Ramos (cell line): ENCODE results near the gene CCNA1.

Experiments
- in situ Hi-C: fragments of 300-500 bp; cut with MboI; formaldehyde crosslinking; loops from one replicate; pipeline ENCODE4 v1.14.3; 2022; ENCODE audit warnings: low sequenced_read_pairs; ENCODE audit not compliant: unreplicated experiment

Gene CCNA1

DNA sequence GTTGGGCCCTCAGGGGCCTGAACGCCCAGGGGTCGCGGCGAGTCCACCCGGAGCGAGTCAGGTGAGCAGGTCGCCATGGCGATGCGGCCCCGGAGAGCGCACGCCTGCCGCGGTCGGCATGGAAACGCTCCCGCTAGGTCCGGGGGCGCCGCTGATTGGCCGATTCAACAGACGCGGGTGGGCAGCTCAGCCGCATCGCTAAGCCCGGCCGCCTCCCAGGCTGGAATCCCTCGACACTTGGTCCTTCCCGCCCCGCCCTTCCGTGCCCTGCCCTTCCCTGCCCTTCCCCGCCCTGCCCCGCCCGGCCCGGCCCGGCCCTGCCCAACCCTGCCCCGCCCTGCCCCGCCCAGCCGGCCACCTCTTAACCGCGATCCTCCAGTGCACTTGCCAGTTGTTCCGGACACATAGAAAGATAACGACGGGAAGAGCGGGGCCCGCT is at the start of gene CCNA1:
CCNA1 (plus strand) TSS at position 390 of the 439 bp plus-strand sequence. CDS start 562 bp downstream, outside the sequence.
- in situ Hi-C loops: no loop called here

DNA sequence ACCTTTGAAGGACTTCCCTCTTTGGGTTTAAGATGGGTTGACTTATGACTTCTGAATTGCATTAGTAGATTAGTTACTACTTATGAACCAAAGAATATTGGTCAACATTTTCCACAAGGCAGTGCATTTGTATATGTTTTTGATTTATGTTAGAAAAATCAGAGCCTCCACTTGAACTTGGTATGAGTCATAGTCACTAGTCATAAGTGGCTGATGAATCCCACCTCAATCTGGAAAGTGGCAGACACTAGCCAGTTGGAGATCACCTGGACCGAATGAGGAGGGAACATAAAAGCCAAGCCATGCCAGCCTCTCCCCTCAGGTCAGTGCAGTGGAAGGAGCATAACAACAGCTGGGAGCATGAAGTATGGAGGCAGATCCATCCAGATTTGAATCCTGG is 46.8 kb upstream of the CCNA1 start:
- in situ Hi-C loops: no loop called here

DNA sequence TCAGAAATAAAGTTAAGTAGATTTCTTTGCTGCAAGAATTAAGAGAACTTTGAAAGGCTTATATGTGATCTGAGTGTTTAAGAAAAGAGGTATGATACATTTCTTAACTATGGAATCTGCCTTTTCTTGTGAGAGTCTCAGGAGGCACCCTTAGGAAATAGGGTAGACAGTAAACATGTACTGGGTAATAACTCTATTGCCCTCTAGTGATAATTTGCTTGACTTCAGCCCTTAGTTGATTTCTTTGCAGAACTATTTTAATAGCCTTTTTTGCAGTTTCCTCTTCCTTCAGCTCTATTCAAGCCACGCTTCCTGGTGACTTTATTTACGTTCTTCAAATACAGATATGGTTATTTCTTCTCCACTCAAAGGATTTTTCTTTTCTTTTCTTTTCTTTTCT is 37.0 kb upstream of the CCNA1 start:
- in situ Hi-C loops: no loop called here

DNA sequence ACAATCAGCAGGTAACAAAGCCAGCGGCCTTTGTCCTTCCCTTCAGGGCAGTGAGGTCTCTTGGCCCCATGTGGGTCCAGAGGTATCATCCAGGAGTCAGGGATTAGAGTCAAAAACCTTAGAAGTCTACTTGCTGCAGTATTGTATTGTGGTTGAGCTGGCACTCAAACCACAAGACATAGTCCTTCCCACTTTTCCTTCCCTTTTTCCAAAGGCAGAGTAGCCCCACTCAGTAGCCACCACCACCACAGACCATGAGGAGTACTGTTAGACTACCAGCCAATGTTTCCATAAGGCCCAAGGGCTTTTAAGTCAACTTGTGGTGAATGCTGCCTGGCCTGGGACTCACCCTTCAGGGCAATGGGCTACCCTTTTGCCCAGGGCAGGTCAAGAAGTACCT is 27.1 kb upstream of the CCNA1 start:
- in situ Hi-C loops: no loop called here

DNA sequence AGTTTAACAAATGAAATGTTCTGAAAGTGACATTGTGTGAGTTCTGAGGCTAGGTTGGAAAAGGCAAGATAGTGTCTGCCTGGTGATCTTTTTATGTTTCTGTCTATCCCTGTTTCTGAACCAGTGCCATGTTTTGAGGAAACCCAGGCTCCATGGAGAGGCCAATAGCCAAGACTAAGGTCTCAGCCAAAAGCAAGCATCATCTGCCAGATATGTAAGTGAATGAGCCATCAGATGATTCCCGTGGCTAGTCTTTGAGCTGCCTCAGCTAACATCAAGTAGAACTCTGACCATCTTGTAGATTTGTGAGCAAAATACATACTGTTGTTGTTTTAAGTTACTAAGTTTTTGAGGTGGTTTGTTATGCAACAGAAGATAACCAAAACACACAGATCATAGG is 19.6 kb upstream of the CCNA1 start:
- in situ Hi-C loops: no loop called here

DNA sequence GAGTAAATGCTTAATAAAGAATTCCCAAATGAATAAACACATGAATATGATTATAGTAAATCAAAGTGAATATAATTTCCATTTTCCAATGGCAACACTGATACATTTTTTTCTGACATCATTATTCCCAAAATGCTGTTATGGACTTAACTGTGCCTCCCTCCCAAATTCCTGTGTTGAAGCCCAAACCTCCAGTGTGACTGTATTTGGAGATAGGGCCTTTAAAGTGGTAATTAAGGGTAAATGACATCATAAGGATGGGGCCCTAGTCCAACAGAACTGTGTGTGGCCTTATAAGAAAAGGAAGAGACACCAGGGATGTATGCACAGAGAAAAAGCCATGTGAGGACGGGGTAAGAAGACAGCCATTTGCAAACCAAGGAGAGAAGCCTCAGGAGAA is 19.1 kb upstream of the CCNA1 start:
- in situ Hi-C loops: no loop called here

DNA sequence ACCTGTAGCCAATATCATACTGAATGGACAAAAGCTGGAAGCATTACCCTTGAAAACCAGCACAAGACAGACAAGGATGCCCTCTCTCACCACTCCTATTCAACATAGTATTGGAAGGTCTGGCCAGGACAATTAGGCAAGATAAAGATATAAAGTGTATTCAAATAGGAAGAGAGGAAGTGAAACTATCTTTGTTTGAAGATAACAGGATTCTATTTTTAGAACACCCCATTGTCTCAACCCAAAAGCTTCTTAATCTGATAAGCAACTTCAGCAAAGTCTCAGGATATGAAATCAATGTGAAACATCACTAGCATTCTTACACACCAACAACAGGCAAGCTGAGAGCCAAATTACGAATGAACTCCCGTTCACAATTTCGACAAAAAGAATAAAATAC is 17.8 kb upstream of the CCNA1 start:
- in situ Hi-C loops: no loop called here

DNA sequence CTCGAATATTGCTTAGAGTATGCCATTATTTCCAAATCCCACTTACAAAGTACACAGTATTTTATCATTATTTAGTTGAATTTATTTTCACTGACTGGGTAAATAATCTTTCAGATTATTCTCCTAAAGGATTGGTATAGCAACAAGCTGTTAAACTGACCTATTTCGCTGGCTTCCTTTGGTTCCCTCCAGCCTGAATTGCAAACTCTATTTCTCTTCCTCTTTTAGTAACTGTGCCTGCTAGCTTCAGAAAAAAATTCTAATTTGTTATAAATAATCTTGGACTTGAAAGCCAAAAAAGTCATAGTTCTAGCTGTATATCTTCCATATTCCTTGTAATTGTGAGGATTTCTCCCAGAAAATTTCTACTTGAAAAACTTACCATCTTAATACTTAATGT is 15.0 kb upstream of the CCNA1 start:
- in situ Hi-C loops: no loop called here

DNA sequence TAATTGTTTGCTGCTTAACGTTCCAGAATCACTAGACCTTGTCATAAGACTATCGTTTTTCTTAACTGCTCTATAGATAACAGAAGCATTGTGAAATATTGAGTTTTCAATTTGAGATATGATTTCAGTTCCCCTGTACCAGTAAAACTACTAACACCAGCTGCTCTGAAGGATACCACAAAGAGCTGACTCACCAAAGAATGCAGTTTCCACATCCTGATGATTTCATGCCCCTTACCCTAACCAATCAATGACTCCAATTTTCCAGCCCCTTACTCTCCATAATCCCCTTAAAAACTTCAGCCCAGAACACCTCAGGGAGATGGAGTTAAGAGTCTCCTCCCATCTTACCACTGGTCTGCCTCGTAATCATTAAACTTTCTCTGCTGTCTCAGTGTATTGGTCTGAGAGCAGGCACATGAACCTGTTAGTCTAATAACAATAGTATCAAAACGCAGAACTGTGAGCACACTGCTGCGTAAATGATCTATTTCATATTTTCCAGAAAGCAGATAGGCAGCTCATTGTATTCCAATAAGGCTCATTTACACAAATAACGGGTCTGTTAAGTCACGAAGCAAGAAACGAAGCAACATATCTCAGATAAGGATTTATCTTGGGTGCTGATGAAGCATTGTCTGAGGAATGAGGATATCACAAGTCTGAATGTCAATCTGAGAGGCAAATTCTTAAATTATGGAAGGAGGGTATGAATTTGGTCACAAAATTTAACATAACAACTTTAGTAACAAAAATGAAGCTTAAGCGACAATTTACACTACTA is 14.1 kb upstream of the CCNA1 start:
- in situ Hi-C loops: no loop called here

DNA sequence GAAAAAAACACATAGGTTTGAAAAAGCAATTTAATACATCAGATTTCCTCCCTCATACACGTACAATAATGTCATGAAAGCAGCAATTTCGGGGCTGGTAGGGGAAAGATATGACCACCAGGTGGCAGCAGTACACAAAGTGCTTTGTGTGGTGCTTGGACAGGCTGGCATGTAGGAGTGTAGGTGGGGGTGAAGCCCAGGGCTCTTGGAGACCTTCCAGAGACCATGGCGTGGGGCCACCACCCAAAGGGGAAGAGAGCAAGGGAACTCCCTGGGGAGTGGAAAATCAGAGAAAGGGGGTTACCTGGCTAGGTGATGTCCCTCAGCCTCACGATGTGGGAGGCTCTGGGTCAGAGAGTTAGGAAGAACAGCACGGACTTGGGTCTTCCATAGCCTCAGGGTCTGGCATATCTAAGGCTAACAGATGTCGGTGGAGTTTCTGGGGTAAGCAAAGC is 11.8 kb upstream of the CCNA1 start:
- in situ Hi-C loops: no loop called here

DNA sequence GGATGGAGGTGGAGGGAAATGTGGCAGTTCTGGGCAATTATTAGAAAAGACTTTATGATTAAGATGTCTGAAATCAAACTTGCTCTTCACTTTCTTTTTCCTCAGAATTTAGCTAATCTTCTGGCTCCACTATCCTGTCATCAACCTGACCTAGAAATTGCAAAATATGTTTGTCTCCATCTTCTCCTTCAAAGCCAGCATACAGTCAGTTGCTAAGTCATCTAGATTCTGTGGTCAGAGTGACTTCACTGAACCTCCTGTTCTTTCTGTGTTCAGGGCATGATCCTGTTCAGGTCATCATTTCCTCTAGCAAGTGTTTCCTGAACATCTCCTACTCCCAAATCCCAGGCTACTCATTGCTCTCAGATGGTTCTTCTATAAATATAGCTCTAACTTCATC is 10.8 kb upstream of the CCNA1 start:
- in situ Hi-C loops: no loop called here

DNA sequence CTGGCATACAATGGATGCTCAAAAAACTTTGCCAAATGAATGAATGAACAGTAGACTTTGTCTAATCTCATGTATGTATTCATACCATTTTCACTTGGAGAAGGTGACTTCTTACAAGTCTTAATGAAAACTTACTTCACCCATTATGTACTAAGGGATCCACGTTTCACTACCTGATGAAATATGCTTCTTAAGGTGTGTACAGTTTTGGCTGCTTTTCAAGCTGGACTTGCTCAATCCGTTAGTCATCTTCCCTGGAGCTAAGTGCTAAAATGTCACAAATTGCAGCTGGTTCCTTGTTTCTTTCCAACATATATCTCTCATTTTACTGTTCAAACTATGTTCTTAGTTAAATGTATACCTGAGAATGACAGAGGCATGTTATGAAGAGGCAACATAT is 4.2 kb upstream of the CCNA1 start:
- in situ Hi-C loops: no loop called here

DNA sequence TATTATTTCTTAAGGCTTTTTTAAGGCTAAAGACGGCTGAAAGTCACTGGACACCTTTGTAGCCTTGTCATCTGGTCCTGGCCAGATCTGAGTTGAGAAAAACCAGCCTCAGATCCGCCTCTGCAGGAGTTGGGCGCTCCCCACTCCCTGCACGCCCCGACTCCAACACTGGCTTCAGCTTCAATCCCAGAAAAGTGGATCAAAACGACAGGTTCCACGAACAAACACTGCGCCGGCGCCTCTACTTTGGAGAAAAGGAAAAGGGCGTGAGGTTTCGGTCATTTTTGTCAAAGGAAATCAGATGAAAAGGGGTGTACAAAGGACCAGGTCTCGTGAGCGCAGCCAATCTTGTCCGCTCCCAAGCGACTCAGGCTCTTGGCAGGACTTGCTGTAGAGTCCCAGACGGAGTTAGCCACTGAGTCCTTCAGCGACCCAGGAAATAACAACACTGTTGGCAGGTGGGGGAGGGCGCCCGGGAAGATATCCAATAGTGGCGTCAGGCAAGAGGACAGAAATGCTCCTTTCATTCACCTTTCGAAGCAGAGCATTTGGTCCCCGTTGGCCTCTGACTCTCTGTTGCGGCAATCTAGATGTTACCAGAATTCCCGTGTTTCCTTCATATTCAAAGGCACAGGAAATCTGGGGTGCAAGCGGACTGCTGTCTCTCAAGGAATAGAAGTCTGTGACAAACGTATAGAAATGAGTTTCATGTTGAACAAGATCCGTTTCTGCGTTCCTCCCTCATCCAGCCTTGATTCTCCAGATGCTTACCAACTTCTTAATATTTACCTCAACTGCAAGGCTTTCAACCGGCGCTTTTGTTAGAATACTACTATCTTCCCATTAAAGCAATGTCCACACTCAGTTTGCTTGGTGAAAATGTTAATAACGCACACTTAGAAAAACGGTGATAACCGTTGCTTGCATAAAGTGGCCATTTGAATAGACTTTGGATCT is 1.8 kb upstream of the CCNA1 start:
- in situ Hi-C loops: no loop called here

DNA sequence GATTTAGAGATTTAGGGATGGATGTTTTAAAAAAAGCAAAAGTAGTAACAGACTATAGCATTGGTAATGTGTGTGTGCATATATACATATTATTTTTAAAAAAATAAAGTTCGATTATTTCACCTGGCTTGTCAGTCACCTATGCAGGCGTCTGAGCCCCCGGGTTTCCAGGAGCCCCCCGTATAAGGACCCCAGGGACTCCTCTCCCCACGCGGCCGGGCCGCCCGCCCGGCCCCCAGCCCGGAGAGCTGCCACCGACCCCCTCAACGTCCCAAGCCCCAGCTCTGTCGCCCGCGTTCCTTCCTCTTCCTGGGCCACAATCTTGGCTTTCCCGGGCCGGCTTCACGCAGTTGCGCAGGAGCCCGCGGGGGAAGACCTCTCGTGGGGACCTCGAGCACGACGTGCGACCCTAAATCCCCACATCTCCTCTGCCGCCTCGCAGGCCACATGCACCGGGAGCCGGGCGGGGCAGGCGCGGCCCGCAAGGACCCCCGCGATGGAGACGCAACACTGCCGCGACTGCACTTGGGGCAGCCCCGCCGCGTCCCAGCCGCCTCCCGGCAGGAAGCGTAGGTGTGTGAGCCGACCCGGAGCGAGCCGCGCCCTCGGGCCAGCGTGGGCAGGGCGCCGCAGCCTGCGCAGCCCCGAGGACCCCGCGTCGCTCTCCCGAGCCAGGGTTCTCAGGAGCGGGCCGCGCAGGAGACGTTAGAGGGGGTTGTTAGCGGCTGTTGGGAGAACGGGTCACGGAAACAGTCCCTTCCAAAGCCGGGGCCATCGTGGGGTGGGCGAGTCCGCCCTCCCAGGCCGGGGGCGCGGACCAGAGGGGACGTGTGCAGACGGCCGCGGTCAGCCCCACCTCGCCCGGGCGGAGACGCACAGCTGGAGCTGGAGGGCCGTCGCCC is 840 bp upstream of the CCNA1 start:
- in situ Hi-C loops: no loop called here

DNA sequence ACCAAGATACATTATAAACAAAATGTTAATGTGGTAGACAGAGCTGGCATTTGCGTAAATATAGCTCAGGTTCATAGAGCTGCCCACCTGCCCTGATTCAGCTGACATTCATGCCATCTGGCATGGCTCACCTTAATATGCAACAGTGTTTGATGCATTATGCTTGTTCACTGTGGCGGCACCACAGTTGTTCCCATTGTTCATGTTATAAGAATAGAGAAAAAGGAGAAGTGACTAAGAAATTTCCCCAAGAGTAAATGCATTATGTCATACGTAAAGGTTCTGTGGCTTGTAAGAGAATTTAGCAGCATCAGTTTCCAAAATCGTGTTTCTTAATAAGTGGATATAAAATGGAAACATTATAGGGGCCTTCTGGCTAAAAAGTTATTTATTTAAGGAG is 4.5 kb downstream of the CCNA1 start:
- in situ Hi-C loops: no loop called here

DNA sequence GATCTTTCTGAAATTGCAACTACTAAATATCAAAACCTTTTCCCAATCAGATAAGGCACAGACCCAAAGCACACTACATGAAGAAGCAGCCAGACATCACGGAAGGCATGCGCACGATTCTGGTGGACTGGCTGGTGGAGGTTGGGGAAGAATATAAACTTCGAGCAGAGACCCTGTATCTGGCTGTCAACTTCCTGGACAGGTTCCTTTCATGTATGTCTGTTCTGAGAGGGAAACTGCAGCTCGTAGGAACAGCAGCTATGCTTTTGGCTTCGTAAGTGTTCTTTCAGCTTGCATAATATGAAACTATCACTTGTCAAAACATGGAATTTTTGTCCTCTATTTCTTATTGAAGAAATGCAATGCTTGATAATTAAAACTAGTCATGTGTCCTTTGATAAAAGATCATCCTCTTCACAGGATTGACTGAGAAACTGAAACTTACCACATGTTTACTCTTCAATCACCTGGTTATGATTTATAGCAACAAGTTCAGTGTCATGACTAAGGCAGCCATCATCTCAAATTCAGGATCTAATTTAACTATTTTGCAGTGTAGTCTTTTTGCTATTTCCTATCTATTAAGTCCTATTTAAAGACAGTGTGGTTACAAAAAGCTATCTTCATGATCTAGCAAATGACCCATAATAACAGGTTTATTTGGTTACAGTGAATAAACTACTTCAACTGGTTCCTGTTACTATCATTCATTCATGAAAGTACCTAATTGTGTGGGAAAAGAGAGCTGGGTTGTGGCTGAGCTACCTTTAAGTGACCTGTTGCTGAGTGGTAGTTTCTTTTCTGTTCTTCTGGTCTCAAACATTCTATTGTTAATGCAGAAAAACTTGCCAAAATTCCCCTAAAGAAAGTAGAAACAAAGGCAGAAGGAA is 6.5 kb downstream of the CCNA1 start:
- in situ Hi-C loops: no loop called here

DNA sequence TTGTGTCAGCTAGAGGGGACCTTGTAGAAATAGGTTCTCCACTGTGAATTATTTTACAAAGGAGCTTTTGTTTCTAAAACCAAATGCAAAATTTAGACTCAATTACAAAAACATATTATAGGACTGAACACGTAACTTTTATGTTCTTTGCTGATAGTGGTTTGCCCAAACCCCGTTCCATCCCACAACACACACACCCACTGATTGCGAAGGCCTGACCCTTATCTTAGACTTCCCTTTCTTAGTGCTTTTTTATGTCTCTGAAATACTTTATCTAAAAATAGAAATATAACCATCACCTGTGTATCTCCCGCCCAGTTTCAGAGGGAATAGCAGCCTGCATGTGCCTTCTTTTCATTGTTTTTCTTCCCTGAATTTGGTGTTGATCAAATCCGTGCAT is 13.0 kb downstream of the CCNA1 start:
- in situ Hi-C loops: no loop called here

DNA sequence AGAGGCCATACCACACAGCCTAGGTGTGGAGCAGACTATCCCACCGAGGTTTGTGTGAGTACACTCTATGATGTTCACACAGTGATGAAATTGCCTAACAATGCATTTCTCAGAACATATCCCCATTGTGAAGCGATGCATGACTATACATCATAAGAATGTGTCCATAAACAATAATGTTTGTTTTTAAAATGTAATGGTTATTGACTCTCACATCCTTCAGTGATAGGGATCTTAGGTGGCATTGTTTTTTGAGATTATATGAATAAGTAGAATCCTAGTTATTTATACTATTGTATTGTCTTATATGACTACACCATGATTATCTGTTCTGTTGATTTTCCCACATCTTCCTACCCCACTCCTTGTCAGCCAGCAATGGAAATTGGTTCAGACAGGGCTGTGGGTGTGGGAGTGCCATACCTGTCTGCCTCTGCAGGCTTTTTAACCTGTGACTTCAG is 13.6 kb downstream of the CCNA1 start:
- in situ Hi-C loops: no loop called here

DNA sequence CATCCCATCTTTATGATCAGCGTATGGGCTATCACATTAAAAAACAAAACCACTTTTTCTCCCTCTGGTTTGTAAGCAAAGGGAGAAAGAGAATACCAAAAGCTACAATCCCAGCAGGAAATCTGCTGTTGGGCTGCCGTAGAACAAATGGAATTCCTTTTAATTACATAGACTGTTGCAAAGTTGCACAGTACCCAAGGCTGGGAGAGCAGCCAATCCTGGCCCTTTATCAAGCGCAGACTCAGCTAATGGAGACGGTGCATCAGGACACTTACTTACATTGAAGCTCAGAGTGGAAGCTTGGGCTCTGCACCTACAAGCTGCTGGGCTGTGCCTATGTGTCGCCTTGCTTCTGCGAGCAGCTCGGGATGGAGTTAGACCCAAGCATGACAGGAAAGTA is 15.2 kb downstream of the CCNA1 start:
- in situ Hi-C loops: no loop called here
